SK-N-SH treated with all-trans-retinoic acid at 6 μM for 48 hours (cell line): Measurements from ENCODE around the gene KCNA10.

Experiments
- CREB5 ChIP-seq: fragments of 250-450 bp; sonication (Bioruptor Pico); IDR thresholded peaks from 2 replicates; pipeline ENCODE4 v1.5.1; 2020; ENCODE audit warnings: low read depth, mild to moderate bottlenecking, moderate library complexity
- PPARA ChIP-seq: fragments of 250-450 bp; sonication (Bioruptor Pico); IDR thresholded peaks from 2 replicates; pipeline ENCODE4 v1.5.0; 2020; ENCODE audit warnings: mild to moderate bottlenecking, borderline replicate concordance
- TCF4 ChIP-seq: fragments of 250-450 bp; sonication (Bioruptor Pico); IDR thresholded peaks from 2 replicates; pipeline ENCODE4 v1.8.0; 2021; ENCODE audit warnings: mild to moderate bottlenecking, moderate library complexity, borderline replicate concordance
- ZFP30 ChIP-seq: fragments of 450-650 bp; formaldehyde crosslinking; IDR thresholded peaks from 2 replicates; pipeline ENCODE4 v1.5.0; 2022; ENCODE audit warnings: mild to moderate bottlenecking, moderate library complexity

GRCh38 chr1:110509655-110510054 is 9.3 kb downstream of the KCNA10 start:
- no peak for TF ChIP-seq TCF4 (CRISPR knock-in tag)
- TF ChIP-seq PPARA (CRISPR knock-in tag), result no peak
- no peak for TF ChIP-seq CREB5
- no peak for TF ChIP-seq ZFP30 (CRISPR knock-in tag)
